Measurements from ENCODE around the gene EDN1. TPM values are rescaled to one million over a fixed set of nuclear protein-coding genes. Genes with fewer than 3 reads are reported as not detected.

Gene EDN1
- polyA plus RNA-seq, 3 donors: 0.11 to 0.71 TPM; not detected in 1

DNA sequence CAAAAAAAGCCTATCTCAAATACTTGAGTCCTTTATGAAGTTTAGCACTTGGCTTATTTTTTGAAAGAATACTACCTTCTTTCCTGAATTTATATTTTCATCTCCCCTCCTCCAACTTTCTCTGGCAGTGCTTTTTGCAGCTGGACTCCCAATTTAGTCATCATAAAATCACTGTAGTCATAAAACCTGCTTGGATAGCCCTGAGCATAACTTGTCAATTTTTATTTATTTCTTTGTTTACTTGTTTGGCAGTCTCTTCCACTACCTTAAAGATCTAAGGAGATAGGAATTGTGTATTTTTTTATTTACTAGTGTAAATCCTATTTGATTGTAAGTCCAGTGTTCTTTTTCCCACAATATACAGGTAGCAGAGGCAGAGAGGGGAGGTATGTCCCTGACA is 11.2 kb upstream of the EDN1 start:
- H3K36me3 Mint-ChIP-seq: no peaks in the 10 kb centered on the region
- Histone ChIP-seq H3K9me3 (replicated peaks in 1 of 2; ENCODE audit: control insufficient read depth in 1 of 2, insufficient read depth in 1 of 2, low read length in 2 of 2) (no peaks in the 10 kb centered on the region), H3K9ac (ENCODE audit: insufficient read depth, low read length, poor library complexity, severe bottlenecking) (no peak overlapping the region), H3K36me3 (replicated peaks in 1 of 2; ENCODE audit: control insufficient read depth in 1 of 2, insufficient read depth in 2 of 2, low read length in 2 of 2) (no peaks in the 10 kb centered on the region), H3K4me1 (ENCODE audit: control insufficient read depth in 1 of 2, insufficient read depth in 2 of 2, low read length in 2 of 2) (peaks cover 25 to 27% of the 10 kb centered on the region in 2 donors), H3K27me3 (ENCODE audit: control insufficient read depth in 2 of 2, insufficient read depth in 2 of 2, low read length in 2 of 2) (no peaks in the 10 kb centered on the region), H2AFZ (ENCODE audit: insufficient read depth, low read depth, low read length, poor library complexity, severe bottlenecking) (no peak overlapping the region), H3K4me3 (replicated peaks in 1 of 3; ENCODE audit: low read depth in 2 of 3, low read length in 3 of 3) (no peak overlapping the region), H4K20me1 (ENCODE audit: insufficient read depth, low read length) (no peaks in the 10 kb centered on the region), H3K79me2 (ENCODE audit: insufficient read depth, low read length) (no peaks in the 10 kb centered on the region), H3K4me2 (replicated peaks; ENCODE audit: extremely low read depth, low read length, poor library complexity, severe bottlenecking) (no peak overlapping the region), H3K27ac (ENCODE audit: low read depth in 1 of 2, low read length in 2 of 2) (no peak overlapping the region)
- DNase-seq: no peak
- H3K27ac Mint-ChIP-seq: peak overlapping the region in 1 of 7 donors; percentile 60
- H3K9me3 Mint-ChIP-seq: peaks cover 0 to 2% (median 0%) of the 10 kb centered on the region in 7 donors
- peaks cover 44% of the 10 kb centered on the region for H3K4me1 Mint-ChIP-seq
- intact Hi-C loops (cut with micrococcal nuclease): no loop called here
- peaks cover 0 to 2% (median 0%) of the 10 kb centered on the region in 3 donors for H3K27me3 Mint-ChIP-seq (ENCODE audit: low read depth in 3 of 3)
- no peak overlapping the region for H3K4me3 Mint-ChIP-seq
- no peak for TF ChIP-seq CTCF (IDR thresholded peaks at IDR 0.05)

DNA sequence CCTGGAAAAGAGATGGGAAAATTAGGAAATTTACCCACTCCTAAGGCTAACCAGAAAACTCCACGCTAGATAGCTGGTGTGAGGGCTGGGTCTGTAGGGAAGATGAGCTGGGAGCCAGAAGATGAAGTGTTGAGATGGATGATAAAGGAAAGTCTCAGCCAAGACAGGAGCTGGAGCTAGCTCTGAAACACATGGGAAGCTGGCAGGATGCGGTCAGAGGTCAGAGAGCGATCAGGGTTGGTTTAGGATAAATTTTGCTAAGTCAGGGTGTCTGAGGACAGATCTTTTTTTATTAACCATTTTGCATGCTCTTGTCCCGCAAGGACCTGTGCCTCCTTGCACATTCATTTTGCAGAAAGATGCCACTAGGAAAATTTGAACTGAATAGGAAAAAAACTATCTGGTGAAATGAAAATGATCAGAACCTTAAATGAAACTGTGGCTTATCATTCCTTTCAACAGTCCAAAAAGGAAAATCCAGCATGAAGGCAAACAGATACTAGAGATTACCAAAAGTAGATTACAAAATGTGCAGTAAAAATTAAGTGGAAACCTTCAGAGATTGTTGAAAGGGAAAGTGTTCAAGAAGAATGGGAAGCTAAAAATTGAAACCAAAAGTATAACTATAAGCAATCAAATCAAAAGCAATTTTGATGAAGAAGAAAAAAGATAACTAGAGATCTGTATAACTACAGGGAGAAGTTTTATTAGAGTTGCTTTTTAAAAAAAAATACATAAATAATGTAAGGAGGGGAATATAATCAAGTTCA is 10.7 kb upstream of the EDN1 start:
- H3K79me2 ChIP-seq (ENCODE audit: insufficient read depth, low read length): no peaks in the 10 kb centered on the region
- no peak overlapping the region for H3K27ac ChIP-seq (ENCODE audit: low read depth in 1 of 2, low read length in 2 of 2)
- Mint-ChIP-seq H3K9me3 (peaks cover 0 to 2% (median 0%) of the 10 kb centered on the region in 7 donors), H3K4me1 (peaks cover 48% of the 10 kb centered on the region), H3K4me3 (peak overlapping the region in 1 of 2 donors; percentile 56), H3K27ac (peak overlapping the region in 5 of 7 donors; percentile 8 to 60 (median 40)), H3K27me3 (ENCODE audit: low read depth in 3 of 3) (peaks cover 0 to 2% (median 0%) of the 10 kb centered on the region in 3 donors), H3K36me3 (no peaks in the 10 kb centered on the region)
- 64% methylated on average over 3 of the region's 4 CpGs for WGBS (ENCODE audit: insufficient coverage)
- no peaks in the 10 kb centered on the region for H4K20me1 ChIP-seq (ENCODE audit: insufficient read depth, low read length)
- H3K9ac ChIP-seq (ENCODE audit: insufficient read depth, low read length, poor library complexity, severe bottlenecking): no peak overlapping the region
- peak overlapping the region; percentile 39 for H3K4me2 ChIP-seq (replicated peaks; ENCODE audit: extremely low read depth, low read length, poor library complexity, severe bottlenecking)
- TF ChIP-seq CTCF (IDR thresholded peaks at IDR 0.05): no peak
- intact Hi-C loops (cut with micrococcal nuclease): no loop called here
- peaks cover 25 to 27% of the 10 kb centered on the region in 2 donors for H3K4me1 ChIP-seq (ENCODE audit: control insufficient read depth in 1 of 2, insufficient read depth in 2 of 2, low read length in 2 of 2)
- no peaks in the 10 kb centered on the region for H3K36me3 ChIP-seq (replicated peaks in 1 of 2; ENCODE audit: control insufficient read depth in 1 of 2, insufficient read depth in 2 of 2, low read length in 2 of 2)
- no peak for DNase-seq
- no peaks in the 10 kb centered on the region for H3K27me3 ChIP-seq (ENCODE audit: control insufficient read depth in 2 of 2, insufficient read depth in 2 of 2, low read length in 2 of 2)
- no peak overlapping the region for H3K4me3 ChIP-seq (replicated peaks in 1 of 3; ENCODE audit: low read depth in 2 of 3, low read length in 3 of 3)
- no peaks in the 10 kb centered on the region for H3K9me3 ChIP-seq (replicated peaks in 1 of 2; ENCODE audit: control insufficient read depth in 1 of 2, insufficient read depth in 1 of 2, low read length in 2 of 2)
- no peak overlapping the region for H2AFZ ChIP-seq (ENCODE audit: insufficient read depth, low read depth, low read length, poor library complexity, severe bottlenecking)

Data from CD14-positive monocyte (primary cell).